ENCODE data around the gene CAMKK1.

The CAMKK1 gene

GRCh38 chr17:3905017-3905520, 12.2 kb upstream of the CAMKK1 start:
- Histone ChIP-seq H3K4me2 (ENCODE audit: low read depth, low read length, poor library complexity, severe bottlenecking) (no peak overlapping the region), H3K4me3 (ENCODE audit: low read length, poor library complexity, severe bottlenecking) (no peak overlapping the region), H3K9ac (ENCODE audit: low read depth, low read length, poor library complexity, severe bottlenecking) (no peak overlapping the region), H3K9me2 (replicated peaks; ENCODE audit: low read depth, low read length) (no peaks in the 10 kb centered on the region), H3K36me3 (ENCODE audit: insufficient read depth, low read length) (no peaks in the 10 kb centered on the region), H3K27me3 (ENCODE audit: insufficient read depth, low read length, poor library complexity, severe bottlenecking) (no peaks in the 10 kb centered on the region), H2AFZ (ENCODE audit: low read length) (no peak overlapping the region), H3K79me2 (ENCODE audit: insufficient read depth, low read length) (peaks cover 9% of the 10 kb centered on the region; the same call in 1 of the 2 replicates), H3K9me3 (ENCODE audit: insufficient read depth, low read depth, low read length) (no peaks in the 10 kb centered on the region), H4K20me1 (ENCODE audit: insufficient read depth, low read length, poor library complexity, severe bottlenecking) (no peaks in the 10 kb centered on the region), H3F3A (ENCODE audit: low read depth) (no peaks in the 10 kb centered on the region), H3K4me1 (ENCODE audit: insufficient read depth, low read length, poor library complexity, severe bottlenecking) (peaks cover 4% of the 10 kb centered on the region)
- TF ChIP-seq EZH2phosphoT487 (IDR thresholded peaks at IDR 0.05; ENCODE audit: borderline replicate concordance) = no peak
- no peak for TF ChIP-seq CTCF (conservative IDR thresholded peaks at IDR 0.05; ENCODE audit: low read length)

GRCh38 chr17:3904501-3904900, 11.6 kb upstream of the CAMKK1 start:
- Histone ChIP-seq H3K79me2 (ENCODE audit: insufficient read depth, low read length) (peaks cover 7% of the 10 kb centered on the region; the same call in 1 of the 2 replicates), H3F3A (ENCODE audit: low read depth) (no peaks in the 10 kb centered on the region), H3K4me2 (ENCODE audit: low read depth, low read length, poor library complexity, severe bottlenecking) (no peak overlapping the region), H3K4me1 (ENCODE audit: insufficient read depth, low read length, poor library complexity, severe bottlenecking) (peaks cover 4% of the 10 kb centered on the region), H4K20me1 (ENCODE audit: insufficient read depth, low read length, poor library complexity, severe bottlenecking) (no peaks in the 10 kb centered on the region), H3K9me3 (ENCODE audit: insufficient read depth, low read depth, low read length) (no peaks in the 10 kb centered on the region), H3K9me2 (replicated peaks; ENCODE audit: low read depth, low read length) (no peaks in the 10 kb centered on the region), H3K4me3 (ENCODE audit: low read length, poor library complexity, severe bottlenecking) (no peak overlapping the region), H2AFZ (ENCODE audit: low read length) (no peak overlapping the region), H3K36me3 (ENCODE audit: insufficient read depth, low read length) (no peaks in the 10 kb centered on the region), H3K9ac (ENCODE audit: low read depth, low read length, poor library complexity, severe bottlenecking) (no peak overlapping the region), H3K27me3 (ENCODE audit: insufficient read depth, low read length, poor library complexity, severe bottlenecking) (no peaks in the 10 kb centered on the region)
- TF ChIP-seq CTCF (conservative IDR thresholded peaks at IDR 0.05; ENCODE audit: low read length) (no peak), EZH2phosphoT487 (IDR thresholded peaks at IDR 0.05; ENCODE audit: borderline replicate concordance) (no peak)

GRCh38 chr17:3903881-3904290, 11.0 kb upstream of the CAMKK1 start:
- peaks cover under 1% of the 10 kb centered on the region; the same call in 1 of the 2 replicates for H3K36me3 ChIP-seq (ENCODE audit: insufficient read depth, low read length)
- H3K79me2 ChIP-seq (ENCODE audit: insufficient read depth, low read length) = peaks cover 5% of the 10 kb centered on the region; the same call in 1 of the 2 replicates
- H3K4me2 ChIP-seq (ENCODE audit: low read depth, low read length, poor library complexity, severe bottlenecking) = no peak overlapping the region
- no peak overlapping the region for H2AFZ ChIP-seq (ENCODE audit: low read length)
- H4K20me1 ChIP-seq (ENCODE audit: insufficient read depth, low read length, poor library complexity, severe bottlenecking) = no peaks in the 10 kb centered on the region
- no peaks in the 10 kb centered on the region for H3K9me3 ChIP-seq (ENCODE audit: insufficient read depth, low read depth, low read length)
- H3K27me3 ChIP-seq (ENCODE audit: insufficient read depth, low read length, poor library complexity, severe bottlenecking) = no peaks in the 10 kb centered on the region
- peaks cover 4% of the 10 kb centered on the region for H3K4me1 ChIP-seq (ENCODE audit: insufficient read depth, low read length, poor library complexity, severe bottlenecking)
- H3K4me3 ChIP-seq (ENCODE audit: low read length, poor library complexity, severe bottlenecking) = no peak overlapping the region
- no peaks in the 10 kb centered on the region for H3F3A ChIP-seq (ENCODE audit: low read depth)
- H3K9ac ChIP-seq (ENCODE audit: low read depth, low read length, poor library complexity, severe bottlenecking) = no peak overlapping the region
- no peak for TF ChIP-seq EZH2phosphoT487 (IDR thresholded peaks at IDR 0.05; ENCODE audit: borderline replicate concordance)
- TF ChIP-seq CTCF (conservative IDR thresholded peaks at IDR 0.05; ENCODE audit: low read length) = no peak
- H3K9me2 ChIP-seq (replicated peaks; ENCODE audit: low read depth, low read length) = no peaks in the 10 kb centered on the region

Measured in Loucy (cell line).